NCI-H2081 (cell line): ENCODE measurements around the gene NFU1.
A peak's percentile ranks its signal among the peaks of the same experiment; 100 is the strongest.

Experiments used
- DNase-seq, 2 experiments: peaks; one replicate each; lab custom pipeline; 2025; lab: John Stamatoyannopoulos, UW

Gene NFU1

DNA sequence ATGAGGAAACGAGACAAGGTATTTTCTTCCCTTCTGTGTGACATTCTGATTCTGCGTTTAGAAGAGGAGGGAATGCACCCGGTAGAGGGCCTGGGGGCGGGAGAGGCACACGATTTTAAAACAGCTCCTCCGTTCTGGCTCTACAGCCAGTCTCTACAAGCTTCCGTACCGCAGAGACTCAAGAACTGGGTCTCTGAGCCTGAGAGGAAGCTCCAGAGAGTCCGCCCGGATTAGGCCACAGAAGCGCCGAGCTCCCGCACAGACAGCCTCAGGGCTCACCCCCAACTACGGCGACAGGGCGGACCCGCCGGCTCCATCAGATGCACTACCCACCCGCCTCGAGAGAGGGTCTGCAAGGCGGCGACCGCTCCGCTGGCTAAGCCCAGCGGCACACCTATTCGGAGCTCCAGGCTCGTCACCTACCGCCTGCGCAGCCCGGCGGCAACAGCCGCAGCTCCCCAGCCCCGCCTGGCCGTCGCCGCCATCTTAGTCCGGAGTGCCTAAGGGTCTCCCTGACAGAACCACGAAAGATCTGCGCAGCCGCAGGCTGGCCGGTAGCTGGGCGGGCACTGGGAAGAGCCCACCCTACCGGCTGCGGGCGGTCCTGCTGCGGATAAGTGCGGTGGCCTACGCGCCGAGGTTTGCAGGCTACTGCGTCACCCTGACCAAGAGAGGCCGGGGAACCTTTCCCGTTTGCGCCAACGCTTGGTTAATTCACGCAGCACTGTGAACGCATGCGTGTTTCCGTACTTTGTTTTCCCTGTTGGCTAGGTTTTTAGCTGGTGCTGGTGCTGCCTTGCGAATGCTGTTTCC, at the start of gene NFU1:
Gene NFU1, minus strand, starts transcription at position 498 of the 813 bp plus-strand sequence. Its CDS starts 13 bp downstream, at position 485.
- peak; percentile 81 to 86 for DNase-seq

DNA sequence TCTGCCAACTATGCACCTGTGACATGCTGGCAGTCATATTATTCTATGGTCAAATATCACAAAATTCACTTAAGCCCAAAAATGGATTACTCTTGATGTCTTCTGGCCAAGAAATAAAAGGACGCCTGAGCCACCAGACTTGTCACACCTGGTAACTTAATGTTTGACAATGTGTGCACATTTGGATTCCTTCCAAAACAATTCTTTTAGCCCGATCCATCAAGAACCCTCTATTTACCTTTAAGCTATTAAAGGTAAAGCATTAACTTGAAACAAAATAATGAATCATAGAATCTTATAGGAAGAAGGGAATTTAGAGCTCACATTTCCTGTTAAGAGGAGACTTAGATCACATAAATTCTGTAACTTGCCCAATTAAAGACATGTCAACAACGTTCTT, 46.5 kb upstream of the NFU1 start:
- peak; percentile 14 to 74 for DNase-seq

DNA sequence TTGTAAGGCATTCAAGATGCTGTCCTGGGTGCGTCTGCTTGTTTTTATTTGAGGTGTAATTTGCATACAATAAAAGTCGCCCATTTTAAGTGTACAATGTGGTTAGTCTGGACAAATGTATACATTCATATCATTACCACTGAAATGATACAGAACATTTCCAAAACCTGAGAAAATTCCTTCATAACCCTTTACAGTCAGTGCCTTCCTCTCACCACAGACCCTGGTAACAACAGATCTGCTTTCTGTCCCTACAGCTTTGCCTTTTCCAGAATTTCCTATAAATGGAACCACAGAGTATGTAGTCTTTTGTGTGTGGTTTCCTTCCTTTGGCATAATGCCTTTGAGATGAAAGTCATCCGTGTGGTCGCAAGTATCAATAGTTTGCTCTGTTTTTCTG, 45.8 kb upstream of the NFU1 start:
- DNase-seq = peak in 1 of 2 experiments; percentile 11

DNA sequence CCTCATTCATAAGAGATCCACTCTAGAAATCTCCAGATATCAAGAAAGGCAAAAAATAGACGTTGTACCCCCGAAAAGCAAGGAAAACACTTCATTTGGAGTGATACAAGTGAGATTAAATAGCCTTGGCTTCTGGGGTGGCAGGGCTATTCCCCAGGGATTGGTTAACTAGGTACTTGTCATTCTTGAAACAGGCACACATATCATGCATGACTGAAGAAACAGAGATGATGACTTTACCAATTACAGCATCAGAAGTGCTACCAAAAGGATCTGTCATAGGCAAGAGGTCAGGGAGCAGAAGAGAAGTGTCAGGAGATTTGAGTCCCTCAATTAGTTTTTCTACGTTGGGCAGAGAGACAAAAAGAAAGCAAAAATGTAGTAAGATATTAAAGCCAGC, 45.2 kb upstream of the NFU1 start:
- DNase-seq = no peak

DNA sequence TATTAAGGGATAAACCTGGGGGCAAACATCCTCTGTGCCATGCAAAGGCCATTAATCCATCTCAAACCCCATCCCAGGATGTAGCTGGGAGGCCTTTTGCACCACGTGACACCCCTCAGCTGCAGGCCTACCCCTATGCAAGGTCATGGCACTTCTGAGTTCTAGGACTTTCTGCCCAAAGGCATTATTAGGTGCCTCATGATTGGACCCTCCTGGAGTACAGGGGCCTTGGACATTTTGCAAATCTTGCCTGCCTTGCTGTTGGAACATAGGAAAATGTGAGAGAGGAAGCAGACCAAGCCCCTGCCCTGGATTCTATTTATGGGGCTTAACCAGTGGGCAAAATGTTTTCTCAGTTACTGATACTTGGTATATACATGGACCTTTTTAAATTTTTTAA, 44.2 kb upstream of the NFU1 start:
- DNase-seq = no peak

DNA sequence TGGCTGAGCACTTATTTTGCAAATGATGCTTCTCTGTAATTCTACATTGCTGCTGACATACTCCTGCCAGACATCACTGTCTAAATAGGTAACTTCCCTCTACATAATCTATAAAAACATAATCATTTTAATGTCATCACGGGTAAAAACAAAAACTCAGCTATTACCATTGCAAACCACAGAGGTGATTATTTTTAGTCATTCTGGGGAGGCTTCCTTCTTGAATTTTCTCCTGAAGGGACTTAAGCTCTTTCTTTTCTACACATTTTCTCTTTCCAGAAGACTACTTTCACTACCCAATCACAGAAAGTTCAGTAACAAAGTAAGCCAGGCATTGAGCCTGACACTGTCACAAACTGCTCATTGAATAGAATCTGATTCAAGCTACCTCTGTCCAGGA, 40.4 kb upstream of the NFU1 start:
- DNase-seq = no peak

DNA sequence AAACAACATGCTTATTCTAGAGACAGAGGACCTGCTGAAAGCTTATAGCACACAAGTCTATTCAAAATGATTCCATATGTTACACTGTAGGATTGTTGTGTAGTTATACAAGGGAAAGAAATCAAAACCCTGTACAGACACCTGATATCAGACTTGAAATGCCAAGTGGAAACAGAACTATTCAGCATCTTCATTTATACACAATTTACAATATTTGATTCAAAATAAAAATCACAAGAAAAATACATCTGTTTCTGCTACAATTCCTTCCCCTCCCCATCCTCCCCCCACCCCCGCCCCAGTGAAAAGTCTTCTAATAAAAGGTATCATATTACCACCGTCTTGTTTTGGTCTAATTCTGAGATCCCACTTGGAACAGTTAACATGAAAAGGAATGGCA, 37.5 kb upstream of the NFU1 start:
- no peak for DNase-seq

DNA sequence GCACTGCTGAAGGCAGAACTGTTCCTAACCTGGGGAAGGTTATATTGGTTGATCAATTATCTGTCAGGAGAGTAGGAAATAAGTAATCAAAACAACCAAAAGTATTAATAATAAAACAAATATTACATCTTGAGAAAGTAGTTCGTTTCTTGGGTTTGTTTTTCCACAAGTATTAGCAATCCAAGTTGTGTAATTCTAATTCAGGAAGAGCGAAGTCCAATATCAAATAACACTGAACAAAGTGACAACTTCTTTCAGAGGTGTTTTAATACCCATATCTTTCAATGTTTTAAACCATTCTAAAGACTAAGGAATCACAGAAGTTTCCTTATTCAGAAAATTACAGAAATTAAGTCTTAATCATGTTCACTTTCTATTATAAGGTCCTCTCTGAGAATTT, 34.6 kb upstream of the NFU1 start:
- no peak for DNase-seq

DNA sequence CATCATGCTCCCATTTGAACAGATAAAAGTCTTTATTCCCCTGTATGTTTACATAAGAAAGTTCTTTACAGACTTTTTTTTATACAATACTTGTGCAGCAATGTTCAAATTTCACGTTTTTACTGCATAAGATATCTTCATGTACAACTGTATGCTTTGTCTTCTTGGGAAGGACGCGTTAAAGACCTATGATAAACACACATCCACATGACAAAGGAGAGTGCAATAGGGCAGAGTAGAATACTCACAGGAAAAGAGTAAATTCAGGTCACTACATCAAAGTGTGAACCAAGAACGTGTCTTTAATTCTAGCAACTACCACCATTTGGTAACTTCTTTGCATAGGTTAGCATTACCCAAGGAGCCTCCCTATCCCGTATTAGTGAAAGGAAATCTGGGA, 33.7 kb upstream of the NFU1 start:
- no peak for DNase-seq

DNA sequence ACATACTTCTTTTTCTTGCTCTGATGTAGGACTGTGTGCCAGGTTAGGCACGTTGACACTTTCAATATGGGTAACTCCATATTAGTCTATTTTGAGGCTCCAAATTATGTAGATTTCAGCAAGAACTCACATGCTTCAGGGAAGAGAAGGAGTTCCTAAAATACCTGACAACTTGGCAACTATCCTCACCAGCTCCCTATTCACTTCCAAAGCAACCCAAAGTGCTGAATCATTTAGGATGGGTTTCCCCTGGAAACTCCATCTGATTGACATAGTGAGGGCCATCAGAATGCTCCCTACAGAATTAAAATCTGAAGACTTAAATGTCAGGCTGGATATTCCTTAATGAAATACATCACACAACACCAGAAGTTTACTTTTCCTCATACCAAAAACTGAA, 32.5 kb upstream of the NFU1 start:
- DNase-seq = no peak

DNA sequence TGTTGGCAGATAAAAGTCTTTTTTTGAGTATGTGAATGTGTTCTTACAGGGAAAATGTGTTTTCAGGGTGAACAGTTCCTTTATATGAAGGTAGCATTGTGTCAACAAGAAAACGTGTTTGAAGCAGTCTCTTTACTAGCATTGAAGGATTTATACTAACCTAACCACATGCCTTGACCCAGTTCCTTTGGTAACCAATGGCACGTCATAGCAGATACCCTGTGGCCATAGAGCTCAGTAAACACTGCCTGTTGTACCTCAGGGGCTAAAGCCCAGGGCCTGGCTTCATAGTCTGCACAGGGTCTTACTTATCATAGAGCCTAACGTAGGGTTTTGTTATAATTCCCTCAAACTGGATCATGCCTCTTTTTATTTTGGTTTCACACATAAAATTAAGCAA, 32.1 kb upstream of the NFU1 start:
- no peak for DNase-seq

DNA sequence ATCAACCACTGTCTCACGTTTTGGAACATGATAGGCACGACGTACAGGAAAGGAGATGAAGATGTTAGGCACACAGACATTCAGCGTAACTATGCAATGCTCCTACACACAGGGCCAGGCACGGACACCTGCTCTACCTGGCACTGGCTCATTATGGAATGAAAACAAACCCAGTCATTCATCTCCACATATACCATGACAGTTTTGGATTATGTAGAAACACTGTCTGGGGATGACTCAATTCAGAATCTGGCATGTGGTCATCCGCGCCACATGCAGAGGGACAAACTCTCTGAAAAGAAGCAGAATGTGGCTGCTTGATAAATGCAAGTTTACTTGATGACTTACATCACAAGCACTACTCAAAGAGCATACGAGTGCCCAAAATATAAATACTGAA, 29.5 kb upstream of the NFU1 start:
- no peak for DNase-seq

DNA sequence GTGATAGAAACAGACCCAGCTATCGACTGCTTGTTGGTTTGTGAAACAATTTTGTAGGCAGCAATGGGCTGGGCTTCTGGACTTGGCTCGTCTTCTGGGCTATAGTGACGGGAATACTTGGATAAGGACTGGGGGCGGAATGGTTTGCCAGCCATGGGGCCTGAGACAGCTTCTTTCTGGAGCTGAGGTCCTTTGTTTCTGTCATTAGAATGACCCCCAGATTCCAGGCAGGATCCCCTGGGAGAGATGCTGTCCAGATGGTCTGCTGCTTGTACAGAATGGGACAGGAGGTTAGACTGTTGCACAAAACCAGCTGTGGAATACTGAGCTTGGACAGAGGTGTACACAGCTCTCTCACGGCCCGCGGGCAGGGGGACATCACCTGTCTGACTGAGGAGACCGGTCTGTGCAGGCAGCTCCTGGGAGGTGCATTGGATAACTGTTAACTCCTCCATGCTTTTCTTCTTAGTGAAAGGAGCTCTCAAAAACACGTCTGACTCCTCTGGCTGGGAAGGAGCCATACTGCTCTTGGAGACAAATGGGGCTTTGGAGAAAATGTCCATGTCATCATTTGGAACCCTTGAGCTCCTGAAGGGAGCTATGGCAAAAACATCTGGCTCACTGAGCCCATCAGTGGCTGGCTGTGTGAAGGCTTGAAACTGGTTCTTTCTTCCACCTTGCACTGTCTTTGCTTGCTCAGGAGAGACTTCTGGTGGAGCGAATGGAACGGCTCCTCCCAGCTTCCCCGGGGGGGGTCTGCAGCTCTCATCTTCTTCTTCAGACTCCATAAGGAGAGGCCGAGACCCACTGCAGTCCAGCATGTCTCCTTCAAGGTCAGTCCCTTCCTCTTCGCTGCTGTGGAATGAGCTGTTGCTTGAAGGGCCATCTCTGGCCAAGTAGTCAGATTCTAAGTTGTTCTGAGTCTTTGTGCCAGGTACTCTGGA, 28.6 kb upstream of the NFU1 start:
- DNase-seq = no peak

DNA sequence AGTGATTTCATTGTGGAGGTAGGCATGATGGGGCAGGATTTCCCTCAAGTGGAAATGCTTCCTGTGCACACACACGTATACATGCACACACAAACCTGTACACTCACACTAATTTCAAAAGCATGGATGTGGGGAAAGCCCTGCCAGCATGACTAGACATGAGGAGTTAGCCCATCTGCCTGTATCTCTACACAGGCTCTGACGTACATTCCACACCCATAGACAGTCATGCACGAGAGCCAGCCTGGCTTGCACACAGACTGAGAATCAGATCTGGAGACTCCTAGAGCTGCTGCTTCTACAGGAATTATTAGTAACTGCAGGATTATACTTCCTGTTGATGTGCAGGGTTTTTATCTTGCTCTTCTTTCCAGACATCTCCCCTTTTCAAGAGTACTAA, 27.3 kb upstream of the NFU1 start:
- no peak for DNase-seq

DNA sequence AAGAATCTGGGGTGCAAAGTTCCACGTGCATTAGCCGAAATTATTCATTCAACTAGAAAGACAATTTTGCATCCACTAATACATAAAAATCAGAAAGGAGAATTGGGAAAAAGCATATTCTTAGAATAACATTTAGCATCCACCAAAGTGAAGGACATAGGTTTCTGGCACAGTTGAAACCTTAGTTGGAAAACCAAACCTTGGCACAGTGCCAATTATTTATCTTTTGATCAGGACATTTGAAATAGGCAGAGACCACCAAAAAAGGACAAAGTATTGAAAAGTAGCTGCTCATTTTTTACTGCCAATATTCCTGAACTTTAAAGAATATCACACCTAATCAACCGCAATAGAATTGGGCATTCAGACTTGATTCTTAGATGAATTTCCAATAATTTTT, 25.5 kb upstream of the NFU1 start:
- no peak for DNase-seq

DNA sequence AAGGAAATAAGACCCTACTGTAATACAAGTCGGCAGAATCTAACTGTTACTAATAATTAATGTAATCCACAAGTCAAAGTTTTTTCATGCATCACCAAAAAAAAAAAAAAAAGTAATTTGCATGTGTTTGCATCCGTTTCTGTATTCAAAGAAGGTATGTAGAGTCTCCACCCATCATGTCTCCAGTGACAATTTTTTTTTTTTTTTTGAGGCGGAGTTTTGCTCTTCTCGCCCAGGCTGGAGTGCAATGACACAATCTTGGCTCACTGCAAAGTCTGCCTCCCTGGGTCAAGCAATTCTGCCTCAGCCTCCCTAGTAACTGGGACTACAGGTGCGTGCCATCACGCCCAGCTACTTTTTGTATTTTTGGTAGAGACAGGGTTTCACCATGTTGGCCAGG, 24.2 kb upstream of the NFU1 start:
- DNase-seq = no peak

DNA sequence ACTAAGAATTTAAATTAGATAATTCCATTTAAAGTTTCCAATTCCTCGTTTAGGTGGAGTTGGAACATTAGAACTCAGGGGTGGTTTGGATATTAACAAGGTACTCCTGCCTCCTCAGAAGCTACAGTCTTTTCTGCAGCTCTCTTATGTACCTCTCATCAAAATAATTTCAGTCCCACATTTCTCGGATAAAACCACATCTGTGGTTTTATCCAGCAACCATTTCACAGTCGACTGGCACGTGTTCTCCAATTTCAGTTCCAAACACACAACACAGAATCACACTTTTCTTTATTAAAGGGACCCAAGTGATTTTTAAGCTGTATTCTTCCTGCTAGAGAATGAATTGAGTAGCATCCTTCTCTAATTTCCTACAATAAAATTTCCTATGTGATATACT, 22.7 kb upstream of the NFU1 start:
- no peak for DNase-seq

DNA sequence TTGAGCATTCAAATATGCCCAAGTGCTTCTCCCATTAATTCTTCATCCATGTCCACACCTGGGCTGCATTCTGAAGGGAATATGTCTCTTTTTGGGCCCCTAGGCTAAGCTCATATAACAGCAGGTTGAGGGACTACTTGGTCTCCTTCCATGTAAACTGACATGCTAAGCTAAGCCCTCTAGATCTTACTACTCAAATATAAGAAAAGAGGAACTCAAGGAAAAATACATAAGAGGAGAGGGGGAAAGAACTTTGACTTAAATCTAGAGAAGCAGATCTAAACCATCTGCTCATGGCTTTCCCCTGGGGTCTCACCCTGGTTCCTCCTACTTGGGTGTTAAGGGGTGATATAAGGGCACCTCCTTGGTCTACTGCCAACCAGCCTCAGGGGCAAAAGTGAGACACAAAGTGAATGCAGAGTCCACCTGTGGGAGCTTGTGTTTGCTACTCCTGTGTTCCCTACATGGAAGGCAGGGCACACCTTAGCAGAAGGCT, 19.8 kb upstream of the NFU1 start:
- no peak for DNase-seq

DNA sequence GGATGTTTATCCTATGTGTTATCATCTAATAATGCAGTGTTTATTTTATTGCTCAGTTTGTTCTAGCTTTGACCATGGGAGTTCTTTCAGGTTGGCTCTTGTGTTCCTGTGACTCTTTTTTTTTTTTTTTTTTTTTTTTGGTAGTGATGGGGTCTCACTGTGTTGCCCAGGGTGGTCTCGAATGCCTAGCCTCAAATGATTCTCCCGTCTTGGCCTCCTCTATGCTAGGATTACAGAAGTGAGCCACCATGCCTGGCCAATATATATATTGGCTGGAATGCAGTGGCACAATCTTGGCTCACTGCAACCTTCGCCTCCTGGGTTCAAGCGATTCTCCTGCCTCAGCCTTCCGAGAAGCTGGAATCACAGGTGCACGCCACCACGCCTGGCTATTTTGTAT, 18.9 kb upstream of the NFU1 start:
- no peak for DNase-seq

DNA sequence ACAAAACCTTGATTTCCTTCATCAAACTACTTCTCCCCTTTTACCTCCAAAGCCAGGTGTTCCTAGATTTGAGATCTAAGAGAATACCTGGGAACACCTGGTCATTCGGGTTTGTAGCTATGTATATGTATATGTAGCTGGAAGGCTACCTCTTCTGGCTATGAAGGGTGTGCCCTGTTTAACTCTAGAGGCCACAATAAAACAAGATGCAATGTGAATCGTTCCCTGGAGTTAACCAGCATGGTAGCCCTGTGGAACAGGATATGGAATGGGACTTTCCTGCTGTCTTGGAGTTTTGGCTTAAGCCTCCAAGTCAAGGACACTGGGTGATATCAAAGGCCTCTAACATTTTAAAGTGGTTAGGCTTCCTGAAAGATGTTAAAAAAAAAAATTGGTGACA, 17.7 kb upstream of the NFU1 start:
- DNase-seq = no peak

DNA sequence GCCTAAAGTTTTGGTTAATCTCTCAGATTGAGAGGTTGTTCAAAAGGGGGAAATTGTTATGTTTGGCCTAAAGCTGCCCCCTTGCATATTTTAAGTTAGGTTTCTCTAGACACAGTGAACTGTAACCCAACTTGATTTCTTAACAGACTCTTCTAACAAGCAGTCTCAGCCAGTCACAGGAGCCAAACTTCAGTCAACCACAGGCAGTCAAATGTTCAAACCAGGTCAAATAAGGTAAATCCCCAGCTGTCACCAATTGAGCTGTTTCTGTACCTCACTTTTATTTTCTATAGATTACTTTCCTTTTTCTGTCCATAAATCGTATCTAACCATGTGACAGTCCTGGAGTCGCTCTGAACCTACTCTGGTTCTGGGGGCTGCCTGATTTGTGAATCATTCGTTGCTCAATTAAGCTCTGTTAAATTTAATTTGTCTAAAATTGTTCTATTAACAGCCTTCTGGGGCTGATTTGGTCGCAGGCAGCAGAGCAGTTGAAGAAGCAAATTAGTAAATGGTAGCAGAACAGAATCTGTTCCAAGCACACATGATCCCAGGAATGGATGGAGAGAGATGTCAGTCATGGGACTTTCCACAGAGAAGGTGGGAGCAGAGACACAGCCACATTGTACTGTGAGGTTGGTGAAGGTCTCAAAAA, 16.4 kb upstream of the NFU1 start:
- DNase-seq = no peak

DNA sequence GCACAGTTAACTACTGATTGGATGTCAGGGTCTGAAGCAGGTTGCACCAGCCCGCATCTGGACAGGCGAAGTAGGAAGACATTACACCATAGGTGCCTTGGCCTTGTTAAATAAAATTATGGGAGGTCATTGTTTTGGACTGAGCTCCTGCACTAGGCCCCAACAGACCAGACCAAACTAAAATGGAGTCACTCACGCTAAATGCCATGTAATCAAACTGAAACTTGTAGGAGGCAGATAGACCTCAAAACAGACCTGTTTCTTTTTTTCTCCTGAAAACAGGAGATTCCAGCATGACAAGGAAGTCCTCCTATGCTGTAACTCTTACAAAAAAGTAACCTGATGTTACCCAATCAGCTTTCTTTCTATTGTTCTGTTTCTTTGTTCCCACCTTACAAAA, 15.5 kb upstream of the NFU1 start:
- no peak for DNase-seq
